Neural crest cell (in vitro differentiated cells): ENCODE data around the gene GPC6. TPM values are rescaled to one million over a fixed set of nuclear protein-coding genes. Genes with fewer than 3 reads are reported as not detected.

Source experiments
- DNase-seq: peaks from one replicate; pipeline ENCODE4 v3.0.0; 2021; ENCODE audit warnings: low read depth, mixed read lengths, low spot score
- H3K27ac Mint-ChIP-seq: one replicate; pipeline ENCODE4 v1.8.0; 2021; ENCODE audit warnings: mild to moderate bottlenecking, mixed read lengths; ENCODE audit not compliant: unreplicated experiment
- H3K27me3 Mint-ChIP-seq: 2 replicates; pipeline ENCODE4 v1.8.0; 2021; ENCODE audit warnings: low read depth, mild to moderate bottlenecking, mixed read lengths
- H3K36me3 Mint-ChIP-seq: 2 replicates; pipeline ENCODE4 v1.8.0; 2021; ENCODE audit warnings: low read depth, mild to moderate bottlenecking, mixed read lengths
- H3K4me1 Mint-ChIP-seq: 2 replicates; pipeline ENCODE4 v1.8.0; 2021; ENCODE audit warnings: mixed read lengths
- H3K4me3 Mint-ChIP-seq: one replicate; pipeline ENCODE4 v1.8.0; 2021; ENCODE audit warnings: mild to moderate bottlenecking, mixed read lengths
- H3K9me3 Mint-ChIP-seq: 2 replicates; pipeline ENCODE4 v1.8.0; 2021; ENCODE audit warnings: mixed read lengths
- CTCF ChIP-seq: fragments of 200-600 bp; sonication (generic); conservative IDR thresholded peaks from 2 replicates; pipeline ENCODE4 v1.5.0; 2021; ENCODE audit warnings: antibody characterized with exemption, mild to moderate bottlenecking
- total RNA-seq: library from RNA; stranded (reverse); gene quantifications from 2 replicates; pipeline ENCODE4 v1.2.1, GENCODE V29; 2021

Gene GPC6
- total RNA-seq, 1 donor from 2014 or later, result 13.4 TPM

GRCh38 chr13:93726173-93726957 is 499.8 kb downstream of the GPC6 start:
- Mint-ChIP-seq H3K4me1 (no peaks in the 10 kb centered on the region), H3K9me3 (peaks cover 2% of the 10 kb centered on the region), H3K27me3 (no peaks in the 10 kb centered on the region), H3K27ac (no peak overlapping the region), H3K36me3 (no peaks in the 10 kb centered on the region), H3K4me3 (no peak overlapping the region)
- TF ChIP-seq CTCF, result no peak
- no peak for DNase-seq

- H3K36me3 Mint-ChIP-seq, result no peaks in the 10 kb centered on the region
- no peak overlapping the region for H3K27ac Mint-ChIP-seq
- peaks cover 2% of the 10 kb centered on the region for H3K9me3 Mint-ChIP-seq
These were observed 500.9 kb downstream of the GPC6 start for GRCh38 chr13:93727211-93728141.

GRCh38 chr13:93729383-93729782 is 502.8 kb downstream of the GPC6 start:
- H3K36me3 Mint-ChIP-seq, result no peaks in the 10 kb centered on the region
- no peaks in the 10 kb centered on the region for H3K27me3 Mint-ChIP-seq

More at GRCh38 chr13:93727211-93728141, 500.9 kb downstream of the GPC6 start:
- Mint-ChIP-seq H3K27me3 (no peaks in the 10 kb centered on the region), H3K4me1 (no peaks in the 10 kb centered on the region), H3K4me3 (no peak overlapping the region)
- TF ChIP-seq CTCF, result no peak
- no peak for DNase-seq

GRCh38 chr13:93730780-93731179 is 504.2 kb downstream of the GPC6 start:
- Mint-ChIP-seq H3K27ac (no peak overlapping the region), H3K27me3 (no peaks in the 10 kb centered on the region), H3K9me3 (peaks cover 2% of the 10 kb centered on the region), H3K4me3 (no peak overlapping the region), H3K36me3 (no peaks in the 10 kb centered on the region), H3K4me1 (no peaks in the 10 kb centered on the region)
- TF ChIP-seq CTCF, result no peak
- no peak for DNase-seq

More at GRCh38 chr13:93729383-93729782, 502.8 kb downstream of the GPC6 start:
- no peak for DNase-seq
- Mint-ChIP-seq H3K9me3 (peaks cover 2% of the 10 kb centered on the region), H3K27ac (no peak overlapping the region), H3K4me3 (no peak overlapping the region), H3K4me1 (no peaks in the 10 kb centered on the region)
- no peak for TF ChIP-seq CTCF

GRCh38 chr13:93732186-93732585 is 505.6 kb downstream of the GPC6 start:
- no peak for TF ChIP-seq CTCF
- H3K4me3 Mint-ChIP-seq, result no peak overlapping the region
- no peaks in the 10 kb centered on the region for H3K4me1 Mint-ChIP-seq
- H3K27me3 Mint-ChIP-seq, result no peaks in the 10 kb centered on the region
- H3K36me3 Mint-ChIP-seq, result no peaks in the 10 kb centered on the region
- no peak for DNase-seq
- peaks cover 2% of the 10 kb centered on the region for H3K9me3 Mint-ChIP-seq
- H3K27ac Mint-ChIP-seq, result no peak overlapping the region
